SK-N-SH treated with all-trans-retinoic acid at 6 μM for 48 hours (cell line): ENCODE measurements around the gene KCNMA1.

ENCODE experiments used
- ATAC-seq: fragments of 200-7000 bp; cut with Tn5 transposase; 3 replicates; pipeline ENCODE4 v1.9.1; 2020; ENCODE audit warnings: mild to moderate bottlenecking, moderate library complexity
- BACH2 ChIP-seq: fragments of 250-450 bp; sonication (Bioruptor Pico); IDR thresholded peaks from 2 replicates; pipeline ENCODE4 v1.9.0; 2021; ENCODE audit warnings: mild to moderate bottlenecking, borderline replicate concordance
- CREB5 ChIP-seq: fragments of 250-450 bp; sonication (Bioruptor Pico); IDR thresholded peaks from 2 replicates; pipeline ENCODE4 v1.5.1; 2020; ENCODE audit warnings: low read depth, mild to moderate bottlenecking, moderate library complexity
- CSDC2 ChIP-seq: fragments of 250-450 bp; sonication (Bioruptor Pico); IDR thresholded peaks from 2 replicates; pipeline ENCODE4 v1.5.0; 2020; ENCODE audit warnings: mild to moderate bottlenecking, moderate library complexity
- CSRNP3 ChIP-seq: fragments of 250-450 bp; sonication (Bioruptor Pico); IDR thresholded peaks from 2 replicates; pipeline ENCODE4 v1.5.1; 2021; ENCODE audit warnings: mild to moderate bottlenecking, moderate library complexity
- GLIS3 ChIP-seq: fragments of 250-450 bp; sonication (Bioruptor Pico); IDR thresholded peaks from 2 replicates; pipeline ENCODE4 v1.5.0; 2020; ENCODE audit warnings: mild to moderate bottlenecking, moderate library complexity
- ISL1 ChIP-seq: fragments of 250-450 bp; sonication (Bioruptor Pico); IDR thresholded peaks from 2 replicates; pipeline ENCODE4 v2.1.2; 2022; ENCODE audit warnings: mild to moderate bottlenecking, moderate library complexity
- OSR1 ChIP-seq: fragments of 250-450 bp; sonication (Bioruptor Pico); IDR thresholded peaks from 2 replicates; pipeline ENCODE4 v1.8.0; 2022; ENCODE audit warnings: moderate library complexity, mild to moderate bottlenecking, inconsistent platforms
- PATZ1 ChIP-seq: fragments of 250-450 bp; sonication (Bioruptor Pico); IDR thresholded peaks from 2 replicates; pipeline ENCODE4 v1.8.0; 2020; ENCODE audit warnings: mild to moderate bottlenecking, moderate library complexity, borderline replicate concordance
- POU6F1 ChIP-seq: fragments of 250-450 bp; sonication (Bioruptor Pico); IDR thresholded peaks from 2 replicates; pipeline ENCODE4 v1.8.0; 2021; ENCODE audit warnings: low read depth, mild to moderate bottlenecking, moderate library complexity, borderline replicate concordance
- PPARA ChIP-seq: fragments of 250-450 bp; sonication (Bioruptor Pico); IDR thresholded peaks from 2 replicates; pipeline ENCODE4 v1.5.0; 2020; ENCODE audit warnings: mild to moderate bottlenecking, borderline replicate concordance
- SNAI2 ChIP-seq: fragments of 250-450 bp; sonication (Bioruptor Pico); IDR thresholded peaks from 2 replicates; pipeline ENCODE4 v1.5.0; 2020; ENCODE audit warnings: mild to moderate bottlenecking, moderate library complexity
- TCF4 ChIP-seq: fragments of 250-450 bp; sonication (Bioruptor Pico); IDR thresholded peaks from 2 replicates; pipeline ENCODE4 v1.8.0; 2021; ENCODE audit warnings: mild to moderate bottlenecking, moderate library complexity, borderline replicate concordance
- TOX ChIP-seq: fragments of 250-450 bp; sonication (Bioruptor Pico); IDR thresholded peaks from 2 replicates; pipeline ENCODE4 v1.8.0; 2021; ENCODE audit warnings: mild to moderate bottlenecking, moderate library complexity, borderline replicate concordance
- TSHZ2 ChIP-seq: fragments of 250-450 bp; sonication (Bioruptor Pico); IDR thresholded peaks from 2 replicates; pipeline ENCODE4 v1.5.0; 2020; ENCODE audit warnings: mild to moderate bottlenecking, moderate library complexity
- ZC3H10 ChIP-seq: fragments of 250-450 bp; sonication (Bioruptor Pico); IDR thresholded peaks from 2 replicates; pipeline ENCODE4 v1.5.1; 2021; ENCODE audit warnings: mild to moderate bottlenecking, moderate library complexity
- ZFP3 ChIP-seq: fragments of 250-450 bp; sonication (Bioruptor Pico); IDR thresholded peaks from 2 replicates; pipeline ENCODE4 v1.5.0; 2020; ENCODE audit warnings: mild to moderate bottlenecking, moderate library complexity
- ZNF70 ChIP-seq: fragments of 450-650 bp; formaldehyde crosslinking; IDR thresholded peaks from 2 replicates; pipeline ENCODE4 v1.5.0; 2020; ENCODE audit warnings: mild to moderate bottlenecking, moderate library complexity
- ZNF8 ChIP-seq: fragments of 450-650 bp; formaldehyde crosslinking; IDR thresholded peaks from 2 replicates; pipeline ENCODE4 v1.5.0; 2020; ENCODE audit warnings: mild to moderate bottlenecking, moderate library complexity

Gene KCNMA1

GRCh38 chr10:77259171-77259874 is 378.3 kb downstream of the KCNMA1 start (continued):
- TF ChIP-seq TSHZ2 (CRISPR knock-in tag), result no peak
- no peak for TF ChIP-seq TOX (CRISPR knock-in tag)
- TF ChIP-seq ZNF70 (CRISPR knock-in tag), result no peak
- TF ChIP-seq ZNF8 (CRISPR knock-in tag), result no peak
- TF ChIP-seq ISL1 (CRISPR knock-in tag), result no peak

GRCh38 chr10:77256346-77256745 is 381.3 kb downstream of the KCNMA1 start:
- TF ChIP-seq SNAI2 (CRISPR knock-in tag) (no peak), OSR1 (no peak), TOX (CRISPR knock-in tag) (no peak), GLIS3 (CRISPR knock-in tag) (no peak), TSHZ2 (CRISPR knock-in tag) (no peak), TCF4 (CRISPR knock-in tag) (no peak), ZFP3 (no peak), CREB5 (CRISPR knock-in tag) (no peak)
- TF ChIP-seq, all 23 proteins: peak for 0
- no peak for ATAC-seq

GRCh38 chr10:77253556-77254064 is 384.0 kb downstream of the KCNMA1 start:
- ATAC-seq, result no peak
- TF ChIP-seq POU6F1 (no peak), ZNF8 (CRISPR knock-in tag) (no peak), BACH2 (CRISPR knock-in tag) (no peak), CSDC2 (CRISPR knock-in tag) (no peak), CSRNP3 (CRISPR knock-in tag) (no peak), OSR1 (no peak), PPARA (CRISPR knock-in tag) (no peak), TCF4 (CRISPR knock-in tag) (no peak), ISL1 (CRISPR knock-in tag) (no peak), TSHZ2 (CRISPR knock-in tag) (no peak), TOX (CRISPR knock-in tag) (no peak), ZC3H10 (CRISPR knock-in tag) (no peak), PATZ1 (CRISPR knock-in tag) (no peak), GLIS3 (CRISPR knock-in tag) (no peak), SNAI2 (CRISPR knock-in tag) (no peak), ZFP3 (no peak)
